MM.1S (cell line): ENCODE data around the gene GINS3.

ENCODE experiments used
- CTCF ChIP-seq: fragments of 300-600 bp; sonication (generic); IDR thresholded peaks from 2 replicates; pipeline ENCODE4 v1.5.1; 2016; ENCODE audit warnings: antibody characterized with exemption, low read length, mixed read lengths
- EZH2 ChIP-seq: fragments of 300-600 bp; sonication (generic); optimal IDR thresholded peaks from 2 replicates; pipeline ENCODE3; 2017; ENCODE audit warnings: low read depth, mild to moderate bottlenecking, antibody characterized with exemption, low read length, mixed read lengths
- EZH2phosphoT487 ChIP-seq: fragments of 300-600 bp; sonication (generic); IDR thresholded peaks from 2 replicates; pipeline ENCODE4 v1.6.1; 2018; ENCODE audit warnings: antibody characterized with exemption, low read length

DNA sequence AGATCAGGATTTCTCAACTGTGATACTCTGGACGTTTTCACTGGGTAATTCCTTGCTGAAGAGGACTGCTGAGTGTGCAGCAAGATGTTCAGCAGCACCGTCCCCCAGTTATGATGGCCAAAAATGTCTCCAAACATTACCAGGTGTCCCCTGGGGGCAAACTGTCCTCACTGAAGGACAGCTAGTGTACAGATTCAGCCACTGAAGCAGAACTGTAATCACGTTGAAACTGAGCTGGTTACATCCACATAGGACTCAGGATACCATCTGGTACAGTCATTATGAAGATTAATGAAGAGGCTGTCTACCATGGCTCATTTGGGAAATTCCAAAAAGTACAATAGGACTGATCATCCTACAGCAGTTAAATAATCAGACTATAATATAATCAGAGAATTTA lies 43.3 kb upstream of the GINS3 start:
- TF ChIP-seq CTCF (no peak), EZH2 (no peak), EZH2phosphoT487 (no peak)
